NCI-H2081 (cell line): Measurements from ENCODE around the gene PAPPA.

Source experiments
- DNase-seq, 2 experiments: peaks; one replicate each; lab custom pipeline; 2025; lab: John Stamatoyannopoulos, UW

PAPPA gene

GRCh38 chr9:116276651-116277121 lies 123.1 kb downstream of the PAPPA start:
- no peak for DNase-seq

- DNase-seq = no peak
These were observed 124.7 kb downstream of the PAPPA start for GRCh38 chr9:116278326-116278725.

DNA sequence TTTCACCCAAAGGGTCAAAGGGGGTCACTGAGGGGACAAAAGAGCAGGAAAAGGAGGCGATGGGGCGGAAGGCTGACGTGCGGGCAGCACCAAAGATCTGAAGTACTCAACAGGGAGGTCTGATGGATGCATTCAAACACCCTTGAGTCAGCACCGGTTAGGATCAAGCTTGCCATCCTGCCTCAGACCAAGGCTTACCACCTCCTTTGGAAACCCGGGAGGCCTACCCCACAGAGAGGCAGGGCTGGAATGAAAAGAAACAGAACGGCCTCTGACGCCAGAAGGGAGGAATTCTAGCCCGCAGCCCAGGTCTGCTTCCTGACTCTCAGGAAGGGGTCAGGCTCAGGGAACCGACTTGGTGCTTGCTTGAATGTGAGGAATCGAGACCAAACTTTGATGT lies 125.6 kb downstream of the PAPPA start:
- DNase-seq = no peak

DNA sequence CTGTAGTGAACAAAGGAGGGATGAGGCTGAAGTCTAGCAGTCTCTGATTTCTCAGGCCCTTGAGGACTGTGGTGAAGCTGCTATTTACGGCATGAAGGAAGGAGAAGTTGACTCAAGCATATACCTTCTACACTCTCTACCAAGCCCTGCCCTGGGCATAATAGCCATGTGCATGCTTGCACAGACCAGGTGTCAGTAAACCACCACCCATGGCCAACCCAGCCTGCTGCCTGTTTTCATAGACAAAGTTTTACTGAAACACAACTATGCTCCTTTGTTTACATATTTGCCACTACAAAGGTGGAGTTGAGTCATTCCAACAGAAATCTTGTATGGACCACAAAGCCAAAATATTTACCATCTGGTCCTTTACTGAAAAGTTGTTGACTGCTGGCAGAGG lies 126.9 kb downstream of the PAPPA start:
- DNase-seq = no peak

DNA sequence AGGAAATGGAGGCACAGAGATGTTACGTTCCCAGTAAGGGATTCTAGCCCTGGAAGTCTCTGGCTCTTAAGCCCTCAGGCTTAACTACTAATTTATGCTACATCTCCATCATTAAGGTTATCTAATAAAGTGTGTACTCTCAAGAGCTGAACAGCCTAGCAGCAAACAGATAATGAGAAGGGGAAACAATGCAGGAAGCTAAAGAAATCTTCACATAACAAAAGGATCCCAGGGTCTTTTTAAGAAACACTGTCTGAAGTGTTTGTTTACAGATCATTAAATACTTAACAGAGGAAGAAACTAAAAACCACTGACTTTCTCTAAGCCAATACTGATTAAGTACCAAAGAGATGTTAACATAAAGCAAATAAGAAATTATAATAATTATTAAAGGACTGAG lies 129.0 kb downstream of the PAPPA start:
- DNase-seq = no peak

- peak in 1 of 2 experiments; percentile 10 for DNase-seq
These were observed 130.9 kb downstream of the PAPPA start for GRCh38 chr9:116284518-116284917.

- no peak for DNase-seq
These were observed 131.7 kb downstream of the PAPPA start for GRCh38 chr9:116285320-116285719.

- DNase-seq = peak; percentile 80 to 94
These were observed 132.7 kb downstream of the PAPPA start for GRCh38 chr9:116286297-116286696.

DNA sequence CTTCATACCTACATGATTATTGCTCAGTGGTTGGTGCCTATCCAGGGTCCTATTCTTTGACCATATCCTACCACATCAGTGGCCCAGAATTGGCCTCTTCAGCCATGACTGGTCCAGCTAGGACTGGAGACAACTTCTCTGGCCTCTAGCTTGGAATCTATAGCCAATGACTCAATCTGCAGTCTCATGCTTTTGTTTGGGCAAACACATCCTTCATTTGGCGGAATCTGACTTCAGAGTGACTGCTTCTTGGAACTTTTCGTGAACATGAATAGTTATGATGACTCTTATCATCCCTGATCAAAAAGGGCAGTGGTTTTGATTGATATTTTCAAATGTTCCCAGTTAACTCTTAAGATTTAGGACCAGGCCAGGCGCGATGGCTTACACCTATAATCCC lies 134.1 kb downstream of the PAPPA start:
- DNase-seq = no peak

- no peak for DNase-seq
These were observed 135.1 kb downstream of the PAPPA start for GRCh38 chr9:116288658-116289057.

GRCh38 chr9:116297346-116297745 lies 143.8 kb downstream of the PAPPA start:
- DNase-seq = no peak

DNA sequence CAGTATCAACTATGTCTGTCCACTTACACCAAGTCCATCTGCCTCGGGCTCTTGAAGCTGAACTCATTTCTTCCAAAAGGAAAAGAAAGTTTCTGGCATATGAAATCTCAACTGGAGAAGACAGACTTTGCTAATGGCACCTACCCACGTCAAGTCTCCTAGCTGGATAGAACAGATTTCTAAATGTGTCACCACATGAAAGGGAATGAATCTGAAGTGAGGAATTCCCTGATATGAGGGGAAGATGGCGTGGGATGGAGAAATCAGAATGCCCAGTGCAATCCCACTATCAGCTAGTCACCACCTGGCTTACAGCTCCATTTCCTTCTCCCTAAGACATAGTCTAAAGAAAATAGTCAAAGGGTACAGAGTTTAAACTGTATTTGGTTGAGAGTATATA lies 144.7 kb downstream of the PAPPA start:
- no peak for DNase-seq

- DNase-seq = no peak
These were observed 145.3 kb downstream of the PAPPA start for GRCh38 chr9:116298878-116299391.

- no peak for DNase-seq
These were observed 146.8 kb downstream of the PAPPA start for GRCh38 chr9:116300360-116300870.

GRCh38 chr9:116303270-116303669 lies 149.7 kb downstream of the PAPPA start:
- no peak for DNase-seq

GRCh38 chr9:116303886-116304538 lies 150.4 kb downstream of the PAPPA start:
- DNase-seq = no peak

- DNase-seq = no peak
These were observed 151.2 kb downstream of the PAPPA start for GRCh38 chr9:116304761-116305160.

DNA sequence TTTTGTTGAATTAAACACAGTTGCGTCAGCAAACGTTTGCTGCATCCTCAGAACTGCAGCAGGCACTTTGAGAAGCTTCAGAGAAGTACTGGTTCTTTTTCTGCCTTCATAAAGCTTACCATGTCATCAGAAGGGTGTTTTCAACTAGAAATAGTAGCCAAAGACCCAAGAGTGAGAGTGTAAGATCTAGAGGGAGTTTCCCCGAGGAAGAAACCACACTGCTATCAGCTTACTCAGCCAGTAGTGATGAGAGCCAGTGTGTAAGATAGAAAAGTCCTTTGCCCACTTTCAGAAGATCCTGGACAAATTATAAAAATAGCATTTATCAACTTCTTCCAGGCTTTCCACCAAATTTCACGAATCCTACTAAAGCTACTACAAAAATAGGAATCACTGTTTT lies 154.5 kb downstream of the PAPPA start:
- DNase-seq = no peak

GRCh38 chr9:116309900-116310611 lies 156.5 kb downstream of the PAPPA start:
- DNase-seq = no peak

GRCh38 chr9:116312221-116312620 lies 158.6 kb downstream of the PAPPA start:
- no peak for DNase-seq

- DNase-seq = no peak
These were observed 160.0 kb downstream of the PAPPA start for GRCh38 chr9:116313638-116314037.

- no peak for DNase-seq
These were observed 162.7 kb downstream of the PAPPA start for GRCh38 chr9:116316246-116316645.

GRCh38 chr9:116317503-116317902 lies 163.9 kb downstream of the PAPPA start:
- no peak for DNase-seq
